CD4-positive, alpha-beta T cell treated with Interferon gamma for 1 hour (primary cell): ENCODE data around the gene IFT25.
"Not testable (repeated sequence)": the region's sequence is repeated elsewhere in the genome, so short reads cannot be mapped to it uniquely, and the experiment has no call there.

ENCODE experiments used
- DNase-seq: peaks from one replicate; pipeline ENCODE4 v3.0.0-alpha.2; 2020

Gene IFT25

DNA sequence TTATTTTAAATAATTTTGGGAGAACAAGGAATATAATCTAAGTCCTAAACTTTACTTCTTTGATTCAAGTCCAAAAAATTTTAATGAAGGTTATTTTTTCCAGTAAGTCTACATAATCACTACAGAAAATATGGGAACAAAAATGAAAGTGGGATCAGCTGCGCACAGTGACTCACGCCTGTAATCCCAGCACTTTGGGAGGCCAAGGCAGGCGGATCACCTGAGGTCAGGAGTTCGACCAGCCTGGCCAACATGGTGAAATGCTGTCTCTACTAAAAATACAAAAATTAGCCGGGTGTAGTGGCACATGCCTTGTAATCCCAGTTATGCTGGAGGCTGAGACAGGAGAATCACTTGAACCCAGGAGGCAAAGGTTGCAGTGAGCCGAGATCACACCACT, 61.9 kb downstream of the IFT25 start:
- not testable (repeated sequence) for DNase-seq

DNA sequence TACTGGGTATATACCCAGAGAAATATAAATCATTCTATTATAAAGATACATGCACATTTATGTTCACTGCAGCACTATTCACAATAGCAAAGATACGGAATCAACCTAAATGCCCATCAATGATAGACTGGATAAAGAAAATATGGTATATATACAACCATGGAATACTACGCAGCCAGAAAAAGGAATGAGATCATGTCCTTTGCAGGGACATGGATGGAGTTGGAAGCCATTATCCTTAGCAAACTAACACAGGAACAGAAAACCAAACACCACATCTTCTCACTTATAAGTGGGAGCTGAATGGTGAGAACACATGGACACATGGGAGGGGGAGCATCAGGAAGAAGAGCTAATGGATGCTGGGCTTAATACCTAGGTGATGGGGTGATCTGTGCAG, 63.6 kb downstream of the IFT25 start:
- DNase-seq, result not testable (repeated sequence)

DNA sequence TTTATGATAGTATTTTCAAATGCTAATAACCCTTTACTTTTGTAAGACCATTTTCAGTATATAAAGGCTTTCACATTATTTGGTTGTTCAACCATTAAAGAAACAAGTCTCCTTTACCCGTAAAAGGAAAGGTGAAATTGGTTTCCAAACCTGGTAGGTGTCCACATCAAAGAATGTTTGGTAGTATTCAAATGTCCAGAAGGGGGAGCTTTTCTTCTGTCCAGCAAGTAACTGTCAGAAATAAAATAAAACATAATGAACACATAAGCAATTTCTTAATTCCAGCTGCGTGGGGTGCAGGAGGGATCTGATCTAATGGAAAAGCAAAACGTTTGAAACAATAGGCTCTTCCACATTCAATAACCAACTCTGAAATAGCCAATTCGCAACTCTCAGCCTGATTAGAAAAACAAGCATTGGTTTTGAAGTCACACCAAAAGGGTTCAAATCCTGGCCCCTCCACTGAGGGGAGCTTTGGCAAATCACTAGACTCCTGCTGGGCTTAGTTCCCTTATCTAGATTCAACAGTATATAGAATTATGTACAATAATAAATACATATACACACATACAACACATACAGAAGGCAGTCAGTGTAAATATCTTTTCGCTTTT, 66.9 kb downstream of the IFT25 start:
- no peak for DNase-seq

DNA sequence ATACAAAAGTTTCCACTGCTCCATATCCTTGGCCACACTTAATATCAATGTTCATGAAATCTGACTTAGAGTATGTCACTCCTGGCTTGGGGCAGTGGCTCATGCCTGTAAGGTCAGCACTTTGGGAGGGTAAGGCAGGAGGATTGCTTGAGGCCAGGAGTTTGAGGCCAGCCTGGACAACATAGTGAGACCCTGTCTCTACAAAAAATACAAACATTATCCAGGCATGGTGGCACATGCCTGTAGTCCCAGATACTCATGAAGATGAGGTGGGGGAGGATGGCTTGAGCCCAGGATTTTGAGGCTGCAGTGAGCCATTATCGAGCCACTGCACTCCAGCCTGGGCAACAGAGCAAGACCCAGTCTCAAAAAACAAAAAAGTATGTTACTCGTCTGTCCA, 70.3 kb downstream of the IFT25 start:
- not testable (repeated sequence) for DNase-seq

DNA sequence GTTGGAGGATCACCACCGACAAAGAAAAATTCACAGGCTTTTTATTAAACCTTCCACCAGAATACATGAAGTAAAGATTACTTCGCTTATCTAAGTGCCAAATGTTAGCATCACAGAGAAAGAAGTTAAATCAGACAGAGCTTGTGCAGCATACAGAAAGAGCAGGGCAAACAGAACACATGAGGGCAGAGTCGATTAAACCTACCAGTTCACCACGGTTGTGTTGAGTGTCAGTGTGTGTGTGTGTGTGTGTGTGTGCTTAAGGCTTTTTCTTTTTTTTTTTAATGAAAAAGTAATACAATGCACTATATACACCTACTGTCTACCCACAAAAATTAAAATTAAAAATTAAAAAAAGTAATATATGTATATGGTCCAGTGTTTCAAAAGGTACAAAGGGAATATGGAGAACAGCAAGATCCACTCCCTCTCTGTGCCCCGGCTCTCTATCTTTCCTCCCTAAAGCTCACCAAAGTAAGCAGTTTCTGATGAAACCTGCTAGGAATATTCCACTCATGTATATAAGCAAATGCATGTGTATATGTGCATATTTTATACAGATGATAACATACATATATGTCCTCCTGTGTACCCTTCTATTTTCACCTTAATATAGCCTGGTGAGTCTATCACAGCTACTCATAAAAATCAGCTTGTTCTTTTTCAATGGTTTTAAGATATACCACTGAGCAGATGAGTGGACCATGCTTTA, 73.6 kb downstream of the IFT25 start:
- no peak for DNase-seq
